AG09319 (cell line): Measurements from ENCODE around the gene ZNF343.
A peak's percentile ranks its signal among the peaks of the same experiment; 100 is the strongest.

Experiments used
- DNase-seq: peaks from one replicate; pipeline ENCODE4 v3.0.0-alpha.2; 2010; ENCODE audit warnings: low read depth; ENCODE audit errors: extremely low read depth
- TF ChIP-seq, protein P1 (sequence below): IDR thresholded peaks from 2 replicates; pipeline ENCODE4 v1.5.1; 2011; ENCODE audit warnings: low read depth, mild to moderate bottlenecking, inconsistent platforms, low read length, moderate library complexity

Gene ZNF343

DNA sequence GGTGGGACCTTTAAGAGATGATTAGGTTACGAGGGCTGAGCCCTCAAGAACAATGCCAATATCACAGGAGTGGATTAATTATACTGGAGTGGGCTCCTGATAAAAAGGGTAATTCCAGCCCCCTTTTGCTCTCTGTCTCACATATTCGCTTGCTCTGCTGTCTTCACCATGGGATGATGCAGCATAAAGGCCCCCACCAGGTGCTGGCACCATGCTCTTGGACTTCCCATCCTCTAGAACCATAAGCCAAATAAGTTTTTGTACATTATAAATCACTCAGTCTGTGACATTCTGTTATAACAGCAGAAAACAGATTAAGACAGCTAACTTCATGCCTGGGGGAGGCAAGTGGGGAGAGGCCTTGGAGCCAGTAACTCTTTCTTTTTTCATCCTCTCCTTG, 28.3 kb downstream of the ZNF343 start:
- TF ChIP-seq, protein P1, sequence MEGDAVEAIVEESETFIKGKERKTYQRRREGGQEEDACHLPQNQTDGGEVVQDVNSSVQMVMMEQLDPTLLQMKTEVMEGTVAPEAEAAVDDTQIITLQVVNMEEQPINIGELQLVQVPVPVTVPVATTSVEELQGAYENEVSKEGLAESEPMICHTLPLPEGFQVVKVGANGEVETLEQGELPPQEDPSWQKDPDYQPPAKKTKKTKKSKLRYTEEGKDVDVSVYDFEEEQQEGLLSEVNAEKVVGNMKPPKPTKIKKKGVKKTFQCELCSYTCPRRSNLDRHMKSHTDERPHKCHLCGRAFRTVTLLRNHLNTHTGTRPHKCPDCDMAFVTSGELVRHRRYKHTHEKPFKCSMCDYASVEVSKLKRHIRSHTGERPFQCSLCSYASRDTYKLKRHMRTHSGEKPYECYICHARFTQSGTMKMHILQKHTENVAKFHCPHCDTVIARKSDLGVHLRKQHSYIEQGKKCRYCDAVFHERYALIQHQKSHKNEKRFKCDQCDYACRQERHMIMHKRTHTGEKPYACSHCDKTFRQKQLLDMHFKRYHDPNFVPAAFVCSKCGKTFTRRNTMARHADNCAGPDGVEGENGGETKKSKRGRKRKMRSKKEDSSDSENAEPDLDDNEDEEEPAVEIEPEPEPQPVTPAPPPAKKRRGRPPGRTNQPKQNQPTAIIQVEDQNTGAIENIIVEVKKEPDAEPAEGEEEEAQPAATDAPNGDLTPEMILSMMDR = no peak
- DNase-seq = no peak

DNA sequence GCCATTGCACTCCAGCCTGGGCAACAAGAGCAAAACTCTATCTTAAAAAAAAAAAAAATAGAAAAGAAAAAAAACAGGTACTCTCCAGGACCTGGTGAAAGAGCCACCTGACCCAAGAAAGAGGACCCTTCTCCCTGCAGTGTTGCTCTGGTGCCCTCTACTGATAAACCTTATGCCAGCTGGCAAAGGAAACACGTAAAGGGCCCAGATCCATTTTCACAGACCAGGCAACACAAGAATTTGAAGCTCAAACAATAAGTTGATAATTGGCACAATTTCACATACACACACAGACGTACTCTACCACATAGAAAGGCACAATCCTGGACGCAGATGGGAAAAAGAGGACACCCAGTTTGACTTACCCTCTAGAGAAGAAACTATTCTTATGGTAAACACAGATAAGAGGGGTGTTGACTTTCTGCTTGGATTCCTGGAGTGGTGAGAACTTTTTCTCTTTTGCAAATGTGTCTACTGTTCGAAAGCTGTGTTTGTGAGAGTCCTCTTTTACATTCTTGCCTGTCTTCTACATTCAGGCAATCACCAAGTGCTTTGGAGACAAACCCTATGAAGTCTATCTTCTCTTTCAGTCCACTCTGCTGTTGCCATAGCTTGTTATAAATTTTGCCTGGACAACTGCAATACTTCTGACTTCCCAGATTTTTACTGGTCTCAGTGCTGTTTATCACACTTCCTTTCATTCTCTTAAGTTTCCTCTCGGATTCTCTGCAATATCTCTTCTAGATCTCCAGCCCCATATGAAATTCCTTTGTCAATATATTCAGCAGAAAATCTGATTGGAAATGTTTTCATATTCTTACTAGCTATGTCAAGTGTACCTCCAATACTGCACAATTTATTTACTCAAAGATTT, 31.7 kb downstream of the ZNF343 start:
- TF ChIP-seq, protein P1 = no peak
- no peak for DNase-seq

DNA sequence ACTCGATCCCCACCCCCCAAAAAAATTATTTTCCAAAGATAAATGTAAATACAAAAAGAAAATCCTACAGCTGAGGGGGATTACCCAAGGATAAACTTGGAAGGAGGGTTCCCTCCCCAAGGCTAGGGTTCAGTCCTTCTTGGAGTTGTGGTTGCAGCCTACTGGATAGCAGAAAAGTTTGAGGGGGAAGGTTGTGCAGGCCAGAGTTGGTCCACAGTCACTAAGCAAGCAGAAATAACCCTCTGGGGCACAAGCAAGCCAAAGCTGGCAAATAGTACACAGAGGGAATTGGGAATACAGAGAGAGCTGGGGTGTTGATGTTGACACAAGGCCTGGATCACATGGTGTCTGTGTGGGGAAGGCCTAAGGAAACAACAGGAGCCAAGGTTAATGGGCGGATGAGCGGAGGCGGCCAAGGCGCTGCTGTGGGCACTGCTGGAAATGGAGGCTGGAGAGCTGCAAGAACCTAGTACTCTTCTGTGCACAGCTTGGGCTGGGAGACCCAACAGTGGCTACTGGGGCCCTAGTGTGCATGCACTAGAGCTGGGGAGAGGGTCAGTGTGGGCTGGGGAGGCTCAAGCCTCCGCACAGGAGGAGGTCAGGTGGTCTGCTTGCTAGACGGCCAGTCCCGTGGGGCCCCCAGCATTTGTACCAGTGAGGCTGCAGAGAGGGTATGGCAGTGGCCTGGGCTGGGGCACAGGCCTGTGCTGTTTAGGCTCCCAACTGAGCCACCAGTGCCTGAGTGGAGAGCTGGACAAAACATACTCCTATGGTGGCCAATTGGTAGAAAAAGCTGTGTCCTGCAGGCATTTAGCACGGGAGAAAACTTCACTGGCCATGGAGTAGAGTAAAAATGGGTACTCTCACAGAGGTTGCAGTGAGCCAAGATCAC, 32.6 kb downstream of the ZNF343 start:
- no peak for DNase-seq
- TF ChIP-seq, protein P1 = no peak

DNA sequence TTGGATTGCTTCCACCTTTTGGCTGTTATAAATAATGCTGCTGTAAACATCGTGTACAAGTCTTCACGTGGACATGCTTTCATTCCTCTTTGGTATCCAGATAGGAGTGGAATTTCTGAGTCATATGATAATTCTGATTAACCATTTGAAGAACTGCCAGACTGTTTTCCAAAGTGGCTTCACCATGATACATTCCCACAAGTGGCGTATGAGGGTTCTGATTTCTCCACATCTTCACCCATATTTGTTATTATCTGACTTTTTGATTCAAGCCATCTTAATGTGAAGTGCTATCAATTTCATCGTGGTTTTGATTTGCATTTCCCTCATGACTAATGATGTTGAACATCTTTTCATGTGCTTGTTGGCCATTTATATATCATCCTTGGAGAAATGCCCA, 35.2 kb downstream of the ZNF343 start:
- DNase-seq = peak; percentile 52
- TF ChIP-seq, protein P1 = no peak

DNA sequence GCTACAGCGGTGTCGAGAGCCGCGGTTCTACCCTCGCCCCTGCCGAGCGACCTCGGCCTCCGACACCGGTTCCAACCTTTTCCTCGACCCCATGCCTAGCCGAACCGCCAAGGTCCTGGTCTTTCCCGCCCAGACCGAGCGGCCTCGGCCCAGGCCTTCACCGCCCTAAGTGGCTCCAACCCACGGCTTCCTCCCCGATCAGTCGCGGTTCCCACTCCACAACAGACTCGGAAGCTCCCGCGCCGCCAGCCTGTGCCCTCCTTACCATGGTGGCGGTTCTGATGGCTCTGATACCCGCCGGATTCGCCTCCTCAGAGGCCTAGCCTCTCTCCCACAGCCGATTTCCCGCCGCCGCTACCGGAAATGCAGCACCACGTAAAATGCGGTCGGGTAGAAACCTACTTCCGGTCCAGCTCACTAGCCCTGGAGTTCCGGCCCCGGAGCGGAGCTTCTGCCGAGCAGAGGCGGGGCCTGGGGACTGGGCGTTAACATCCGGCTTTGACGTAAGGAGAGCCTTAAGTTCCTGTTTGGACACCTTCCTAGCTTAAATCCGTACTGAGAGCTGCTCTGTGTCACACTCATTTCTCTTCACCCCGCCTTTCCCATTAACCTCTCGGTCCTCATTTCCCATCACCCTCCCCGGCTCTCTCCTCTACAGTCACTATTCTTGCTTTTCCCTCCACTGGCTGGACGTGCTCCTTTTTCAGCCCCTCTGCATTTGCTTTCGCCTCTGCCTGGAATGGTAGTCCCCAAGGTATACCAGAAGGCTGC, 38.1 kb downstream of the ZNF343 start, which contains the start of gene SNRPB:
TSS of gene SNRPB (minus strand) at position 367 of the 771 bp plus-strand sequence. CDS start at position 268, 99 bp downstream.
- peak; percentile 98 for DNase-seq
- TF ChIP-seq, protein P1 = no peak

DNA sequence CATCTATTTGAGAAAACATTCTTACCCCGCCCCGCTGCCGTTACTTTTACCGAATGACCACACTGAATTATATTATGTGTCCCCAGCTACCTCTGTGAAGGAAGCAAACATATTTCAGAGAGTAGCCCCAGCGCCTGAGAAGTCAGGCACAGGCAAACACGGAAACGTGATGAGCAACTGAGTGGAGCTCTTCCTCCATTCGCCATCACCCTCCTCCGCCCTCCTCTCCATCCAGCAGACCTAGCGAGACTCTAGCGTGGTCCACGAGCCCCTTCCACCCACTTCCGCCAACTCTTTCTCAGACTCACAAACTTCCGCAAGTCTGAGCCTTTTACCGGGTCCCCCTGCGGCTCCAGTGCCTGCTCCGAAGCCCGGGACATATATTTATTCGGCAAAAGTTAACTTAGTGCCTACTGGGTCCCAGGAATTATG, 38.7 kb downstream of the ZNF343 start:
- TF ChIP-seq, protein P1 = no peak
- DNase-seq = no peak
